Measurements from ENCODE around the gene RCAN2. TPM values are rescaled to one million over a fixed set of nuclear protein-coding genes. Genes with fewer than 3 reads are reported as not detected.

Gene RCAN2
- total RNA-seq, 2 donors from 2014 or later, result 3.6 to 7.0 TPM

DNA sequence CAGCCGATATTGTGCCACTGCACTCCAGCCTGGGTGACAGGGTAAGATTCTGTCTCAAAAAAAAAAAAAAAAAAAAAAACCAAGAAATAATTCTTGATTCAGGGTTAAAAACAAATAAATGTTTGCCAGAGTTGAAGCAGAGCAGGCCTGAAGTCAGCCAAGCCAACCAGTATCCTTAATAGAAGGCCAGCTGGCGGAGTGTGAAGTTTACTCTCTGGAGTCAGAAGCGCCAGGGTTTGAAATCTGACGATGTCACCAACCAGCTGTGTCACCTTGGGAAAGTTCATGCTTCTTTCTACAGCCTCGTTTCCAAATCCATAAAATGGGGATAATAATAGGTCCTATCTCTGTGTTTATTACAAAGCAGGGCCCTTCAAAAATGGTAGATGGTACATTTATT lies 247.5 kb downstream of the RCAN2 start:
- no peaks in the 10 kb centered on the region for H3K4me1 ChIP-seq

DNA sequence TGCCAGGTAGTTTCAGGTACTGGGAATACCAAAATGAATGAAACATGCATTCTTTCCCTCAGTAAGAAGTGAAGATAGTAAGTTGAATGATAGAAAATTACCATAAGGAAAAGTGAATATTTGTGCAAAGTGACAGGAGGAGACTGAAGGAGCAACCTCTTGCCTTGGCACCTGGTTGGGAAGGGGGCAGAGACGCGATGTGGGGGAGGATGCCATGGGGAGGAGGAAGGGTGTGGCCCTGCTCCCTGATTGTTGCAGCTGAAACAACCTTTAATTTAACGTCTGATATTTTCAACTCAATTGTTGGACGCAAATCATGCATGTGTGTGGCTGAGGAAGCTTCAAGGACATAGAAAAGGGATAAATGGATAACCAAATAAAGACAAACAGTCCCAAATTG lies 248.3 kb downstream of the RCAN2 start:
- Histone ChIP-seq H3K27ac (no peak overlapping the region), H3K4me3 (no peak overlapping the region), H3K27me3 (no peaks in the 10 kb centered on the region), H3K9ac (ENCODE audit: low read depth in 2 of 2, low read length in 2 of 2) (no peak overlapping the region), H3K4me1 (no peaks in the 10 kb centered on the region), H3K36me3 (no peaks in the 10 kb centered on the region), H3K9me3 (no peaks in the 10 kb centered on the region)
- DNase-seq, result no peak
- TF ChIP-seq, protein P1, sequence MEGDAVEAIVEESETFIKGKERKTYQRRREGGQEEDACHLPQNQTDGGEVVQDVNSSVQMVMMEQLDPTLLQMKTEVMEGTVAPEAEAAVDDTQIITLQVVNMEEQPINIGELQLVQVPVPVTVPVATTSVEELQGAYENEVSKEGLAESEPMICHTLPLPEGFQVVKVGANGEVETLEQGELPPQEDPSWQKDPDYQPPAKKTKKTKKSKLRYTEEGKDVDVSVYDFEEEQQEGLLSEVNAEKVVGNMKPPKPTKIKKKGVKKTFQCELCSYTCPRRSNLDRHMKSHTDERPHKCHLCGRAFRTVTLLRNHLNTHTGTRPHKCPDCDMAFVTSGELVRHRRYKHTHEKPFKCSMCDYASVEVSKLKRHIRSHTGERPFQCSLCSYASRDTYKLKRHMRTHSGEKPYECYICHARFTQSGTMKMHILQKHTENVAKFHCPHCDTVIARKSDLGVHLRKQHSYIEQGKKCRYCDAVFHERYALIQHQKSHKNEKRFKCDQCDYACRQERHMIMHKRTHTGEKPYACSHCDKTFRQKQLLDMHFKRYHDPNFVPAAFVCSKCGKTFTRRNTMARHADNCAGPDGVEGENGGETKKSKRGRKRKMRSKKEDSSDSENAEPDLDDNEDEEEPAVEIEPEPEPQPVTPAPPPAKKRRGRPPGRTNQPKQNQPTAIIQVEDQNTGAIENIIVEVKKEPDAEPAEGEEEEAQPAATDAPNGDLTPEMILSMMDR (IDR thresholded peaks at IDR 0.05), result no peak
- intact Hi-C loops (cut with DNase I), result no loop called here

More for the DNA sequence above, 247.5 kb downstream of the RCAN2 start:
- DNase-seq, result no peak
- Histone ChIP-seq H3K9ac (ENCODE audit: low read depth in 2 of 2, low read length in 2 of 2) (no peak overlapping the region), H3K4me3 (no peak overlapping the region), H3K27me3 (no peaks in the 10 kb centered on the region), H3K36me3 (no peaks in the 10 kb centered on the region), H3K27ac (no peak overlapping the region), H3K9me3 (no peaks in the 10 kb centered on the region)
- intact Hi-C loops (cut with DNase I), result no loop called here
- TF ChIP-seq, protein P1 (IDR thresholded peaks at IDR 0.05), result no peak

DNA sequence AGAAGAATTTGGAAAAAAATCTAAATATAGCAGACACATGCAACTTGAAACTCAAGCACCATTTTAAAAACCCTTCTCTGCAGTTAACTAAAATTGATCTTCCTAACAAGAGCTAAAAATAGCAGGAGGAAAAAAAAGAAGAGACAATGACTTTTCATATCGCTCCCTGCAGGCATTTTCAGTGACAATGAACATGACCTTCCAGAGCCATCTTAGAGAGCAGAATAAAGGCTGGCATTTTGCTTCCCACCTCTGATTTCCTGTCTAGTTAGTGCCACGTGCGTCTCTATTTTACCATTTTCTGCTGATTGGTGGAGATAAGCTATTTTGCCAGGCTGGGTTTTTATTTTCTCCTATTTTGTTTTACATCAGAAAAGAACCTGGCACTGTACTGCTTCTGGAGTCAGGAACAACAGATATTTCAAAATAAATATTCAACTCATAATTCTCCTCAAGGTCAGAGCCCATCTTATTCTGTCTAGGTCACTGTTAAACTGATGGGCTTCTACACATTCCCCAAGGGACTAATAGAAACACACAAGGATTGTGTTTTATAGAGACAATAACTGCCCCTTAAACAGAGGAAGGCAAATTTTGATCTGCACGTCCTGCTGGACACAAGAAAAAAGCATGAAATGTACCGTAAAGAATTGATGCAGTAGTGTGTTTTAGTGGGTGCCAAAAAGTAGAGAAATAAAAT lies 250.2 kb downstream of the RCAN2 start:
- Histone ChIP-seq H3K36me3 (no peaks in the 10 kb centered on the region), H3K27ac (no peak overlapping the region), H3K9ac (ENCODE audit: low read depth in 2 of 2, low read length in 2 of 2) (no peak overlapping the region), H3K9me3 (no peaks in the 10 kb centered on the region), H3K27me3 (no peaks in the 10 kb centered on the region), H3K4me1 (no peaks in the 10 kb centered on the region), H3K4me3 (no peak overlapping the region)
- DNase-seq, result no peak
- intact Hi-C loops (cut with DNase I), result no loop called here
- TF ChIP-seq, protein P1 (IDR thresholded peaks at IDR 0.05), result no peak

DNA sequence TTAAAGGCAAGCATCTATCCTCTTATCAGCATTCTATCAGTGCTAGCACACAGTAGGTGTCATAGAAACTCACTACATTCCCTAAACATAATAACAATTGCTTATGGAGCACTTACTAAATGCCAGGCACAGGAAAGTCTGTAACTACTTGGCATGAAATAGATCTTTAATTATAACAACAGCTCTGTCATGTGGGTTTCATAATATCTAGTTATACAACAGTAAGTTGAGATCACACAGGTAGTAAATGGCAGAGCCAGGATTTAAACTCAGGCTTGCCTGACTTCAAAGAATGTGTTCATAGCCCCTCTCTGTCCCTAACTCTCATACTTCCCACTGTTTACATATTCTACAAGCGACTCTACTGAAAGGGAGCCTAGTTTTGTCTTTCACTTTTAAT lies 254.5 kb downstream of the RCAN2 start:
- intact Hi-C loops (cut with DNase I), result no loop called here
- Histone ChIP-seq H3K4me1 (no peaks in the 10 kb centered on the region), H3K9me3 (no peaks in the 10 kb centered on the region), H3K27me3 (no peaks in the 10 kb centered on the region), H3K27ac (no peak overlapping the region), H3K36me3 (no peaks in the 10 kb centered on the region), H3K9ac (ENCODE audit: low read depth in 2 of 2, low read length in 2 of 2) (no peak overlapping the region), H3K4me3 (no peak overlapping the region)
- no peak for DNase-seq
- TF ChIP-seq, protein P1 (IDR thresholded peaks at IDR 0.05), result no peak

DNA sequence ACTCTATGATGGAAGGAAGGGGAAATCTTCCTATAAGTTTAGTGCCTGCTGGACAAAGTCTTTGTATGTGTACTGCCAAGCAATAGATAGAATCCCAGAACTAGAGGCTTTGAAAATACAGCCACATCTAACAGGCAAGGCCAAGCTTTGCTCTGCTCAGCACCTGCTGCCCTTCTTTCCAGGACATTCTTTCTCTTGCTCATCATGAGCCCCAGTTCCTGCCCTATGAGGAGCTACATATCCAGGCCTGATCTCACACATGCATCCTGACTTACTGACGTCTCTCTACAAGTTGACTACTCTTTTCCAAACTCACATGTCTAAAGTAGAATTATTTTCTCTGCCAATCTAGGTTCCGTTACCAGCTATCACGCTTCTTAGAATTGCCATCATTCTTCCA lies 256.0 kb downstream of the RCAN2 start:
- Histone ChIP-seq H3K36me3 (no peaks in the 10 kb centered on the region), H3K27me3 (no peaks in the 10 kb centered on the region), H3K4me1 (no peaks in the 10 kb centered on the region), H3K4me3 (no peak overlapping the region), H3K9me3 (no peaks in the 10 kb centered on the region), H3K27ac (no peak overlapping the region), H3K9ac (ENCODE audit: low read depth in 2 of 2, low read length in 2 of 2) (no peak overlapping the region)
- TF ChIP-seq, protein P1 (IDR thresholded peaks at IDR 0.05), result no peak
- no peak for DNase-seq
- intact Hi-C loops (cut with DNase I), result no loop called here
